GM21786 (cell line): ENCODE results near the gene HLA-DRB5.
A peak's percentile ranks its signal among the peaks of the same experiment; 100 is the strongest.
"Not testable (repeated sequence)": the region's sequence is repeated elsewhere in the genome, so short reads cannot be mapped to it uniquely, and the experiment has no call there.

Experiments used
- ATAC-seq: cut with Tn5 transposase; IDR thresholded peaks from one replicate; pipeline ENCODE4 v1.9.1; 2021; ENCODE audit not compliant: unreplicated experiment

HLA-DRB5 gene

GRCh38 chr6:32517654-32518445, 12.2 kb downstream of the HLA-DRB5 start:
- no peak for ATAC-seq

- no peak for ATAC-seq
Observed at GRCh38 chr6:32501016-32501415, 29.1 kb downstream of the HLA-DRB5 start.

GRCh38 chr6:32492351-32492750, 37.7 kb downstream of the HLA-DRB5 start:
- no peak for ATAC-seq

GRCh38 chr6:32491700-32492099, 38.4 kb downstream of the HLA-DRB5 start:
- no peak for ATAC-seq

- ATAC-seq: no peak
Observed at GRCh38 chr6:32488083-32488482, 42.0 kb downstream of the HLA-DRB5 start.

- ATAC-seq: no peak
Observed at GRCh38 chr6:32484614-32484998, 45.5 kb downstream of the HLA-DRB5 start.

- no peak for ATAC-seq
Observed at GRCh38 chr6:32483968-32484613, 46.0 kb downstream of the HLA-DRB5 start.

GRCh38 chr6:32475392-32476206, 54.5 kb downstream of the HLA-DRB5 start:
- no peak for ATAC-seq

GRCh38 chr6:32473376-32474348, 56.4 kb downstream of the HLA-DRB5 start:
- ATAC-seq: peak; percentile 97

- no peak for ATAC-seq
Observed at GRCh38 chr6:32472781-32473375, 57.2 kb downstream of the HLA-DRB5 start.

- not testable (repeated sequence) for ATAC-seq
Observed at GRCh38 chr6:32467743-32468503, 62.2 kb downstream of the HLA-DRB5 start.
